ENCODE data around the gene ZFHX3.
A peak's percentile ranks its signal among the peaks of the same experiment; 100 is the strongest.
"Not testable (repeated sequence)": the region's sequence is repeated elsewhere in the genome, so short reads cannot be mapped to it uniquely, and the experiment has no call there.

The ZFHX3 gene

GRCh38 chr16:72995151-72995881, 52.6 kb downstream of the ZFHX3 start:
- DNase-seq (ENCODE audit: low spot score) = no peak

GRCh38 chr16:72992142-72992601, 55.8 kb downstream of the ZFHX3 start:
- DNase-seq (ENCODE audit: low spot score) = no peak

GRCh38 chr16:72991644-72992043, 56.3 kb downstream of the ZFHX3 start:
- DNase-seq (ENCODE audit: low spot score) = no peak

GRCh38 chr16:72991211-72991610, 56.7 kb downstream of the ZFHX3 start:
- DNase-seq (ENCODE audit: low spot score) = no peak

- DNase-seq (ENCODE audit: low spot score) = no peak
These were observed 57.4 kb downstream of the ZFHX3 start for GRCh38 chr16:72990571-72990970.

GRCh38 chr16:72989579-72990551, 58.1 kb downstream of the ZFHX3 start:
- peak; percentile 62 for DNase-seq (ENCODE audit: low spot score)

- DNase-seq (ENCODE audit: low spot score) = not testable (repeated sequence)
These were observed 58.7 kb downstream of the ZFHX3 start for GRCh38 chr16:72989203-72989578.

GRCh38 chr16:72988569-72988968, 59.4 kb downstream of the ZFHX3 start:
- DNase-seq (ENCODE audit: low spot score) = no peak

- DNase-seq (ENCODE audit: low spot score) = no peak
These were observed 60.4 kb downstream of the ZFHX3 start for GRCh38 chr16:72987480-72987901.

- DNase-seq (ENCODE audit: low spot score) = no peak
These were observed 61.9 kb downstream of the ZFHX3 start for GRCh38 chr16:72985995-72986394.

- DNase-seq (ENCODE audit: low spot score) = peak; percentile 30
These were observed 62.6 kb downstream of the ZFHX3 start for GRCh38 chr16:72985148-72985941.

GRCh38 chr16:72983728-72984350, 64.1 kb downstream of the ZFHX3 start:
- no peak for DNase-seq (ENCODE audit: low spot score)

- no peak for DNase-seq (ENCODE audit: low spot score)
These were observed 64.7 kb downstream of the ZFHX3 start for GRCh38 chr16:72983241-72983640.

GRCh38 chr16:72979974-72980373, 68.0 kb downstream of the ZFHX3 start:
- no peak for DNase-seq (ENCODE audit: low spot score)

GRCh38 chr16:72978212-72978611, 69.7 kb downstream of the ZFHX3 start:
- DNase-seq (ENCODE audit: low spot score) = no peak

- no peak for DNase-seq (ENCODE audit: low spot score)
These were observed 70.8 kb downstream of the ZFHX3 start for GRCh38 chr16:72977127-72977526.

GRCh38 chr16:72976438-72977064, 71.4 kb downstream of the ZFHX3 start:
- no peak for DNase-seq (ENCODE audit: low spot score)

- no peak for DNase-seq (ENCODE audit: low spot score)
These were observed 72.0 kb downstream of the ZFHX3 start for GRCh38 chr16:72975809-72976437.

- no peak for DNase-seq (ENCODE audit: low spot score)
These were observed 73.7 kb downstream of the ZFHX3 start for GRCh38 chr16:72974142-72974769.

GRCh38 chr16:72972878-72973571, 74.9 kb downstream of the ZFHX3 start:
- DNase-seq (ENCODE audit: low spot score) = no peak

Data from Ammon's horn (tissue), 1 donor.